DND-41 (cell line): ENCODE data around the gene QTRT2.

Experiments
- ATAC-seq: fragments of 200-7000 bp; cut with Tn5 transposase; 3 replicates; pipeline ENCODE4 v1.9.1; 2021; ENCODE audit warnings: low read depth; ENCODE audit not compliant: insufficient read depth
- DNase-seq: peaks from one replicate; pipeline ENCODE4 v3.0.0-alpha.2; 2020
- H2AFZ ChIP-seq: 2 replicates; pipeline ENCODE4 v1.6.0; 2012; ENCODE audit warnings: low read depth, low read length
- H3K27ac ChIP-seq: 2 replicates; pipeline ENCODE4 v1.5.1; 2012; ENCODE audit warnings: low read length, inconsistent platforms
- H3K27me3 ChIP-seq: fragments of 200-600 bp; sonication (generic); 2 replicates; pipeline ENCODE4 v1.6.0; 2012; ENCODE audit warnings: low read length, mild to moderate bottlenecking, inconsistent platforms; ENCODE audit not compliant: insufficient read depth, poor library complexity
- H3K36me3 ChIP-seq: 2 replicates; pipeline ENCODE4 v1.5.1; 2012; ENCODE audit warnings: low read length, inconsistent platforms; ENCODE audit not compliant: insufficient read depth
- H3K4me1 ChIP-seq: 2 replicates; pipeline ENCODE4 v1.5.1; 2012; ENCODE audit warnings: mild to moderate bottlenecking, low read length; ENCODE audit not compliant: insufficient read depth
- H3K4me2 ChIP-seq: 2 replicates; pipeline ENCODE4 v1.6.0; 2012; ENCODE audit warnings: mild to moderate bottlenecking, moderate library complexity, low read length, inconsistent platforms; ENCODE audit not compliant: insufficient read depth
- H3K4me3 ChIP-seq, 2 experiments: fragments of 200-600 bp in 1 of 2; shearing (Covaris generic) in 1 of 2; 2 replicates each; pipeline ENCODE4 v1.5.1; 2012 to 2016; ENCODE audit warnings: inconsistent platforms in 2 of 2, low read length in 2 of 2, mild to moderate bottlenecking in 2 of 2, low read depth in 1 of 2, moderate library complexity in 1 of 2
- H3K79me2 ChIP-seq: 2 replicates; pipeline ENCODE4 v1.6.0; 2012; ENCODE audit warnings: low read length, inconsistent platforms; ENCODE audit not compliant: insufficient read depth
- H3K9ac ChIP-seq: 2 replicates; pipeline ENCODE4 v1.6.0; 2012; ENCODE audit warnings: low read depth, mild to moderate bottlenecking, inconsistent platforms, low read length, moderate library complexity
- H3K9me3 ChIP-seq: 2 replicates; pipeline ENCODE4 v1.5.1; 2012; ENCODE audit warnings: low read length, moderate library complexity, mild to moderate bottlenecking, inconsistent platforms; ENCODE audit not compliant: insufficient read depth, severe bottlenecking
- H4K20me1 ChIP-seq: 2 replicates; pipeline ENCODE4 v1.6.0; 2012; ENCODE audit warnings: low read length; ENCODE audit not compliant: insufficient read depth
- CTCF ChIP-seq: IDR thresholded peaks from 2 replicates; pipeline ENCODE4 v1.5.1; 2012; ENCODE audit warnings: borderline replicate concordance, low read length, moderate library complexity, mild to moderate bottlenecking; ENCODE audit not compliant: poor library complexity, severe bottlenecking; ENCODE audit errors: extremely low read depth
- EZH2 ChIP-seq: IDR thresholded peaks from 3 replicates; pipeline ENCODE4 v1.6.1; 2012; ENCODE audit warnings: borderline replicate concordance, low read depth, mild to moderate bottlenecking, moderate library complexity, low read length, inconsistent platforms; ENCODE audit not compliant: severe bottlenecking

QTRT2 gene

GRCh38 chr3:114034787-114035545, 21.6 kb upstream of the QTRT2 start:
- H3K4me2 ChIP-seq = no peak overlapping the region
- DNase-seq (no peak), ATAC-seq (no peak)
- H3K27me3 ChIP-seq = no peaks in the 10 kb centered on the region
- H3K36me3 ChIP-seq = no peaks in the 10 kb centered on the region
- no peaks in the 10 kb centered on the region for H3K4me1 ChIP-seq
- H3K4me3 ChIP-seq = no peak overlapping the region
- H3K27ac ChIP-seq = no peak overlapping the region
- H3K9me3 ChIP-seq = no peaks in the 10 kb centered on the region
- H2AFZ ChIP-seq = no peak overlapping the region
- H4K20me1 ChIP-seq = no peaks in the 10 kb centered on the region
- no peaks in the 10 kb centered on the region for H3K79me2 ChIP-seq
- no peak overlapping the region for H3K9ac ChIP-seq
- no peak for TF ChIP-seq EZH2
- no peak for TF ChIP-seq CTCF

GRCh38 chr3:114035896-114036295, 20.6 kb upstream of the QTRT2 start:
- Histone ChIP-seq H3K4me3 (no peak overlapping the region), H2AFZ (no peak overlapping the region), H3K9me3 (no peaks in the 10 kb centered on the region), H3K36me3 (no peaks in the 10 kb centered on the region), H3K9ac (no peak overlapping the region), H3K27ac (no peak overlapping the region), H3K79me2 (no peaks in the 10 kb centered on the region), H3K4me2 (no peak overlapping the region), H3K4me1 (no peaks in the 10 kb centered on the region), H4K20me1 (no peaks in the 10 kb centered on the region), H3K27me3 (no peaks in the 10 kb centered on the region)
- DNase-seq (no peak), ATAC-seq (no peak)
- TF ChIP-seq EZH2 (no peak), CTCF (no peak)

- no peak for TF ChIP-seq CTCF
- no peak for TF ChIP-seq EZH2
- no peak overlapping the region for H3K9ac ChIP-seq
- H3K27me3 ChIP-seq = no peaks in the 10 kb centered on the region
These were observed 13.3 kb upstream of the QTRT2 start for GRCh38 chr3:114043205-114043604.

More at GRCh38 chr3:114043205-114043604, 13.3 kb upstream of the QTRT2 start:
- Histone ChIP-seq H3K36me3 (no peaks in the 10 kb centered on the region), H3K79me2 (no peaks in the 10 kb centered on the region), H2AFZ (no peak overlapping the region), H3K9me3 (no peaks in the 10 kb centered on the region), H3K27ac (no peak overlapping the region), H4K20me1 (no peaks in the 10 kb centered on the region), H3K4me2 (no peak overlapping the region), H3K4me1 (no peaks in the 10 kb centered on the region), H3K4me3 (no peak overlapping the region)
- DNase-seq (no peak), ATAC-seq (no peak)
